ENCODE data around the gene STXBP1.

GRCh38 chr9:127703289-127703946, 91.3 kb downstream of the STXBP1 start:
- TF ChIP-seq CTCF (IDR thresholded peaks at IDR 0.05) (no peak), POLR2A (IDR thresholded peaks at IDR 0.05) (no peak), POLR2AphosphoS5 (IDR thresholded peaks at IDR 0.05) (no peak)

Measured in stomach (tissue), 4 donors.